Chondrocyte (in vitro differentiated cells): ENCODE measurements around the gene MYO1D. TPM values are rescaled to one million over a fixed set of nuclear protein-coding genes. Genes with fewer than 3 reads are reported as not detected.

Source experiments
- DNase-seq: peaks from one replicate; pipeline ENCODE4 v3.0.0; 2021; ENCODE audit warnings: mixed read lengths, low spot score
- H3K27ac Mint-ChIP-seq: one replicate; pipeline ENCODE4 v1.8.0; 2021; ENCODE audit warnings: mild to moderate bottlenecking, moderate library complexity, mixed read lengths; ENCODE audit not compliant: unreplicated experiment
- H3K27me3 Mint-ChIP-seq: 2 replicates; pipeline ENCODE4 v1.8.0; 2021; ENCODE audit warnings: low read depth, mixed read lengths
- H3K36me3 Mint-ChIP-seq: 2 replicates; pipeline ENCODE4 v1.8.0; 2021; ENCODE audit warnings: low read depth, mixed read lengths
- H3K4me1 Mint-ChIP-seq: 2 replicates; pipeline ENCODE4 v1.8.0; 2021; ENCODE audit warnings: low read depth, mild to moderate bottlenecking, mixed read lengths
- H3K4me3 Mint-ChIP-seq: one replicate; pipeline ENCODE4 v1.8.0; 2021; ENCODE audit warnings: mild to moderate bottlenecking, moderate library complexity, mixed read lengths; ENCODE audit not compliant: unreplicated experiment
- H3K9me3 Mint-ChIP-seq: 2 replicates; pipeline ENCODE4 v1.8.0; 2021; ENCODE audit warnings: low read depth, mixed read lengths
- total RNA-seq: library from RNA; stranded (reverse); gene quantifications from 3 replicates; pipeline ENCODE4 v1.2.1, GENCODE V29; 2021
- TF ChIP-seq, protein P1 (sequence below): fragments of 200-600 bp; sonication (generic); IDR thresholded peaks from 2 replicates; pipeline ENCODE4 v1.5.0; 2021; ENCODE audit warnings: antibody characterized with exemption, mild to moderate bottlenecking, moderate library complexity

Gene MYO1D
- total RNA-seq, 1 donor from 2014 or later: 107 TPM

- no peak overlapping the region for H3K4me3 Mint-ChIP-seq
Measured at GRCh38 chr17:32553168-32553567, 323.8 kb downstream of the MYO1D start.

DNA sequence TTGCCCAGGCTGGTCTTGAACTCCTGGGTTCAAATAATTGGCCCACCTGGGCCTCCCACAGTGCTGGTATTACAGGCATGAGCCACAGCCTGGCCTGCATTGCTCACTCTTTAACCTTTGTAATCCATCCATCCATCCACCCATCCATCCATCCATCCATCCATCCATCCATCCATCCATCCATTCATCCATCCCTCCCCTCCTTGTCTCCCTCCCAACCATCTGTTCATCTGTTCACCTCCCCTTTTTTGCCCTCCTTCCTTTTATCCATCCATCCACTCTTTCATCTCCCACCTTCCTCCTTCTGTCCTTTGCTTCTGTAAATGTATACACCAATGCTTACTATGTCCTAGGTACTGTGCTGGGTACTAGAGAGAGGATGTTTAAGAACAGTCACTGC is 324.6 kb downstream of the MYO1D start:
- H3K9me3 Mint-ChIP-seq: no peaks in the 10 kb centered on the region
- H3K36me3 Mint-ChIP-seq: peaks cover 5% of the 10 kb centered on the region
- DNase-seq: no peak
- TF ChIP-seq, protein P1, sequence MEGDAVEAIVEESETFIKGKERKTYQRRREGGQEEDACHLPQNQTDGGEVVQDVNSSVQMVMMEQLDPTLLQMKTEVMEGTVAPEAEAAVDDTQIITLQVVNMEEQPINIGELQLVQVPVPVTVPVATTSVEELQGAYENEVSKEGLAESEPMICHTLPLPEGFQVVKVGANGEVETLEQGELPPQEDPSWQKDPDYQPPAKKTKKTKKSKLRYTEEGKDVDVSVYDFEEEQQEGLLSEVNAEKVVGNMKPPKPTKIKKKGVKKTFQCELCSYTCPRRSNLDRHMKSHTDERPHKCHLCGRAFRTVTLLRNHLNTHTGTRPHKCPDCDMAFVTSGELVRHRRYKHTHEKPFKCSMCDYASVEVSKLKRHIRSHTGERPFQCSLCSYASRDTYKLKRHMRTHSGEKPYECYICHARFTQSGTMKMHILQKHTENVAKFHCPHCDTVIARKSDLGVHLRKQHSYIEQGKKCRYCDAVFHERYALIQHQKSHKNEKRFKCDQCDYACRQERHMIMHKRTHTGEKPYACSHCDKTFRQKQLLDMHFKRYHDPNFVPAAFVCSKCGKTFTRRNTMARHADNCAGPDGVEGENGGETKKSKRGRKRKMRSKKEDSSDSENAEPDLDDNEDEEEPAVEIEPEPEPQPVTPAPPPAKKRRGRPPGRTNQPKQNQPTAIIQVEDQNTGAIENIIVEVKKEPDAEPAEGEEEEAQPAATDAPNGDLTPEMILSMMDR: no peak
- peaks cover 12% of the 10 kb centered on the region for H3K4me1 Mint-ChIP-seq
- H3K27me3 Mint-ChIP-seq: no peaks in the 10 kb centered on the region
- H3K27ac Mint-ChIP-seq: no peak overlapping the region
- H3K4me3 Mint-ChIP-seq: no peak overlapping the region

More at GRCh38 chr17:32553168-32553567, 323.8 kb downstream of the MYO1D start:
- no peak for DNase-seq
- TF ChIP-seq, protein P1: no peak
- no peaks in the 10 kb centered on the region for H3K27me3 Mint-ChIP-seq
- peaks cover 4% of the 10 kb centered on the region for H3K36me3 Mint-ChIP-seq
- H3K27ac Mint-ChIP-seq: no peak overlapping the region
- no peaks in the 10 kb centered on the region for H3K9me3 Mint-ChIP-seq
- peaks cover 12% of the 10 kb centered on the region for H3K4me1 Mint-ChIP-seq

- peaks cover 5% of the 10 kb centered on the region for H3K36me3 Mint-ChIP-seq
- TF ChIP-seq, protein P1: no peak
- no peaks in the 10 kb centered on the region for H3K27me3 Mint-ChIP-seq
- no peak for DNase-seq
- H3K27ac Mint-ChIP-seq: peak overlapping the region; percentile 49
- H3K9me3 Mint-ChIP-seq: no peaks in the 10 kb centered on the region
- H3K4me1 Mint-ChIP-seq: peaks cover 15% of the 10 kb centered on the region
- H3K4me3 Mint-ChIP-seq: no peak overlapping the region
Measured at GRCh38 chr17:32551186-32551955, 325.6 kb downstream of the MYO1D start.

- peaks cover 21% of the 10 kb centered on the region for H3K4me1 Mint-ChIP-seq
- peaks cover 1% of the 10 kb centered on the region for H3K36me3 Mint-ChIP-seq
- DNase-seq: no peak
- no peaks in the 10 kb centered on the region for H3K9me3 Mint-ChIP-seq
- H3K4me3 Mint-ChIP-seq: no peak overlapping the region
- no peaks in the 10 kb centered on the region for H3K27me3 Mint-ChIP-seq
- H3K27ac Mint-ChIP-seq: no peak overlapping the region
- TF ChIP-seq, protein P1: no peak
Measured at GRCh38 chr17:32549559-32549958, 327.4 kb downstream of the MYO1D start.

DNA sequence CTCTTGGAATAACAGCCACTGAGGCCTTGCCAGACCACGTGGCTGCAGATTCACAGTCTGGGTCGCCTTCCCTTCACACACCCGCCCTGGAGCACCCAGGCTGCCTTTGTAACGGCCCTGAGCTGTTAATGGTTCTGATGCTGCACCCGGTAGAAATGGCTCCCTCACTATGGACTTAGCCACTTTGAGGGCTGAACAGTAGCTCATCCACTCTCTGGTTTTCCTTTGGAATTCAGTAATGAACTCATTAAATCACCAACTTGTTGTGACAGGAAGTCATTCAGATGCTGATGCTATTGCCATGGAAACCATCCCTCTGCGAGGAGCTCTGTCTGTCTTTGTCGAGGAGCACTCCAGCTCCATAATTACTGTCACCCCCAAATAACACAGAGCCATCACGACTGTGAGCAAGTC is 330.9 kb downstream of the MYO1D start:
- DNase-seq: no peak
- Mint-ChIP-seq H3K4me3 (no peak overlapping the region), H3K9me3 (no peaks in the 10 kb centered on the region), H3K27me3 (no peaks in the 10 kb centered on the region), H3K36me3 (peaks cover 1% of the 10 kb centered on the region), H3K27ac (no peak overlapping the region), H3K4me1 (peaks cover 11% of the 10 kb centered on the region)
- TF ChIP-seq, protein P1: no peak
